Mesenchymal stem cell (in vitro differentiated cells and primary cell): ENCODE data around the gene CSTPP1.

ENCODE experiments used
- DNase-seq: peaks from one replicate; pipeline ENCODE4 v3.0.0-alpha.2; 2013
- H2AFZ ChIP-seq: one replicate; pipeline ENCODE4 v1.6.1; 2013; ENCODE audit warnings: low read depth, mild to moderate bottlenecking, control low read depth, inconsistent platforms, low read length, moderate library complexity
- H2AK5ac ChIP-seq: 2 replicates; pipeline ENCODE4 v1.6.1; 2013; ENCODE audit warnings: low read length, moderate library complexity, mild to moderate bottlenecking, inconsistent platforms; ENCODE audit not compliant: severe bottlenecking
- H2BK120ac ChIP-seq: one replicate; pipeline ENCODE4 v1.6.1; 2013; ENCODE audit warnings: low read depth, mild to moderate bottlenecking, inconsistent platforms, low read length, moderate library complexity
- H2BK12ac ChIP-seq, 2 experiments: one replicate each; pipeline ENCODE4 v1.6.1; 2013; ENCODE audit warnings: inconsistent platforms in 2 of 2, low read length in 2 of 2, mild to moderate bottlenecking in 2 of 2, moderate library complexity in 2 of 2, control low read depth in 1 of 2
- H2BK15ac ChIP-seq: one replicate; pipeline ENCODE4 v1.6.1; 2013; ENCODE audit warnings: mild to moderate bottlenecking, low read depth, inconsistent platforms; ENCODE audit not compliant: poor library complexity, severe bottlenecking
- H2BK5ac ChIP-seq: 2 replicates; pipeline ENCODE4 v1.6.1; 2013; ENCODE audit warnings: low read depth, mild to moderate bottlenecking, low read length, control low read depth, inconsistent platforms; ENCODE audit not compliant: poor library complexity, severe bottlenecking
- H3K14ac ChIP-seq, 2 experiments: one replicate each; pipeline ENCODE4 v1.6.1; 2013; ENCODE audit warnings: inconsistent platforms in 2 of 2, low read length in 2 of 2, control low read depth in 1 of 2, mild to moderate bottlenecking in 1 of 2, moderate library complexity in 1 of 2
- H3K18ac ChIP-seq, 2 experiments: one replicate each; pipeline ENCODE4 v1.6.1; 2013; ENCODE audit warnings: inconsistent platforms in 2 of 2, low read length in 2 of 2, control low read depth in 1 of 2, low read depth in 1 of 2, mild to moderate bottlenecking in 1 of 2
- H3K23ac ChIP-seq, 2 experiments: one replicate each; pipeline ENCODE4 v1.6.1; 2013; ENCODE audit warnings: inconsistent platforms in 2 of 2, low read length in 2 of 2, mild to moderate bottlenecking in 2 of 2, moderate library complexity in 2 of 2, control low read depth in 1 of 2
- H3K27ac ChIP-seq: 2 replicates; pipeline ENCODE4 v1.5.1; 2013; ENCODE audit warnings: mild to moderate bottlenecking, moderate library complexity, low read length, control low read depth, inconsistent platforms; ENCODE audit not compliant: poor library complexity, severe bottlenecking
- H3K27me3 ChIP-seq, 2 experiments: 2 replicates each; pipeline versions ENCODE4 v1.6.1 to v1.7.0; 2013; ENCODE audit warnings: low read length in 2 of 2, mild to moderate bottlenecking in 2 of 2, moderate library complexity in 2 of 2, control low read depth in 1 of 2, inconsistent platforms in 1 of 2; ENCODE audit not compliant: control insufficient read depth in 1 of 2, insufficient read depth in 1 of 2
- H3K36me3 ChIP-seq, 2 experiments: 2 replicates each; pipeline versions ENCODE4 v1.6.1 to v1.7.0; 2013; ENCODE audit warnings: low read length in 2 of 2, control low read depth in 1 of 2, inconsistent platforms in 1 of 2, low read depth in 1 of 2, mild to moderate bottlenecking in 1 of 2; ENCODE audit not compliant: insufficient read depth in 2 of 2, control insufficient read depth in 1 of 2
- H3K4ac ChIP-seq, 2 experiments: one replicate each; pipeline ENCODE4 v1.6.1; 2013; ENCODE audit warnings: inconsistent platforms in 2 of 2, low read length in 2 of 2, mild to moderate bottlenecking in 2 of 2, moderate library complexity in 2 of 2, control low read depth in 1 of 2, low read depth in 1 of 2
- H3K4me1 ChIP-seq: 2 replicates; pipeline ENCODE4 v1.6.1; 2013; ENCODE audit warnings: low read depth, low read length, control low read depth; ENCODE audit not compliant: control insufficient read depth, insufficient read depth
- H3K4me2 ChIP-seq: 2 replicates; pipeline ENCODE4 v1.6.1; 2013; ENCODE audit warnings: low read length, mild to moderate bottlenecking, inconsistent platforms; ENCODE audit not compliant: poor library complexity, severe bottlenecking
- H3K4me3 ChIP-seq, 2 experiments: 2 replicates each; pipeline versions ENCODE4 v1.5.1 to v1.7.0; 2013; ENCODE audit warnings: low read length in 2 of 2, mild to moderate bottlenecking in 2 of 2, control low read depth in 1 of 2, low read depth in 1 of 2; ENCODE audit not compliant: insufficient read depth in 1 of 2
- H3K79me1 ChIP-seq: replicated peaks from 2 replicates; pipeline ENCODE4 v1.6.1; 2013; ENCODE audit warnings: mild to moderate bottlenecking, control low read depth, low read length, inconsistent platforms; ENCODE audit not compliant: poor library complexity, severe bottlenecking
- H3K9ac ChIP-seq: 2 replicates; pipeline ENCODE4 v1.7.0; 2013; ENCODE audit warnings: mild to moderate bottlenecking, low read length, moderate library complexity
- H3K9me3 ChIP-seq: 2 replicates; pipeline ENCODE4 v1.7.0; 2013; ENCODE audit warnings: mild to moderate bottlenecking, low read length; ENCODE audit not compliant: control insufficient read depth
- H4K8ac ChIP-seq: one replicate; pipeline ENCODE4 v1.6.1; 2013; ENCODE audit warnings: inconsistent platforms, mild to moderate bottlenecking, low read length, moderate library complexity
- H4K91ac ChIP-seq: one replicate; pipeline ENCODE4 v1.6.1; 2013; ENCODE audit warnings: mild to moderate bottlenecking, low read length, inconsistent platforms
- WGBS: methylation state at CpG from one replicate; pipeline ENCODE4 v1.1.7; 2013; ENCODE audit warnings: mixed read lengths; 5-methylcytosine and 5-hydroxymethylcytosine counted together

CSTPP1 gene

GRCh38 chr11:47156333-47156732 lies 219.8 kb downstream of the CSTPP1 start:
- no peak for DNase-seq
- 84% methylated on average over 6 of the region's 6 CpGs for WGBS
- Histone ChIP-seq H4K8ac (no peak overlapping the region), H3K14ac (no peak overlapping the region), H2AK5ac (no peak overlapping the region), H3K79me1 (peaks cover 4% of the 10 kb centered on the region), H3K9me3 (no peaks in the 10 kb centered on the region), H2BK12ac (peak overlapping the region; percentile 7 to 22), H3K36me3 (peaks cover 27 to 32% of the 10 kb centered on the region in 2 experiments), H2BK15ac (no peak overlapping the region), H3K4me1 (peaks cover 18% of the 10 kb centered on the region), H3K23ac (no peak overlapping the region), H3K4ac (no peak overlapping the region), H2BK120ac (no peak overlapping the region), H3K4me3 (no peak overlapping the region), H3K27ac (no peak overlapping the region), H4K91ac (no peak overlapping the region), H3K27me3 (no peaks in the 10 kb centered on the region), H3K9ac (no peak overlapping the region), H2BK5ac (no peak overlapping the region), H3K4me2 (no peak overlapping the region), H2AFZ (no peak overlapping the region), H3K18ac (no peak overlapping the region)

- H4K8ac ChIP-seq = peak overlapping the region; percentile 39
- no peak overlapping the region for H3K4me2 ChIP-seq
Observed at GRCh38 chr11:47156951-47157350, 220.4 kb downstream of the CSTPP1 start.

GRCh38 chr11:47157805-47158204 lies 221.2 kb downstream of the CSTPP1 start:
- H3K4me1 ChIP-seq = peaks cover 21% of the 10 kb centered on the region
- H3K14ac ChIP-seq = no peak overlapping the region
- WGBS = 91% methylated on average over 8 of the region's 8 CpGs
- H2BK15ac ChIP-seq = no peak overlapping the region
- no peak for DNase-seq
- H2AK5ac ChIP-seq = no peak overlapping the region
- no peak overlapping the region for H4K91ac ChIP-seq
- H3K4me3 ChIP-seq = no peak overlapping the region
- no peak overlapping the region for H3K27ac ChIP-seq
- peaks cover 38 to 41% of the 10 kb centered on the region in 2 experiments for H3K36me3 ChIP-seq
- H3K4me2 ChIP-seq = no peak overlapping the region
- no peak overlapping the region for H3K23ac ChIP-seq
- H2BK5ac ChIP-seq = no peak overlapping the region
- no peak overlapping the region for H2AFZ ChIP-seq
- no peaks in the 10 kb centered on the region for H3K9me3 ChIP-seq
- no peak overlapping the region for H3K18ac ChIP-seq
- H3K9ac ChIP-seq = no peak overlapping the region
- H3K79me1 ChIP-seq = peaks cover 7% of the 10 kb centered on the region
- H4K8ac ChIP-seq = no peak overlapping the region
- H2BK12ac ChIP-seq = no peak overlapping the region
- no peaks in the 10 kb centered on the region for H3K27me3 ChIP-seq
- no peak overlapping the region for H2BK120ac ChIP-seq
- no peak overlapping the region for H3K4ac ChIP-seq

More at GRCh38 chr11:47156951-47157350, 220.4 kb downstream of the CSTPP1 start:
- H2BK120ac ChIP-seq = no peak overlapping the region
- H3K27me3 ChIP-seq = no peaks in the 10 kb centered on the region
- H2AK5ac ChIP-seq = no peak overlapping the region
- H2BK12ac ChIP-seq = no peak overlapping the region
- H3K4ac ChIP-seq = no peak overlapping the region
- 96% methylated on average over 20 of the region's 20 CpGs for WGBS
- peaks cover 32 to 33% of the 10 kb centered on the region in 2 experiments for H3K36me3 ChIP-seq
- no peak overlapping the region for H3K23ac ChIP-seq
- H3K27ac ChIP-seq = no peak overlapping the region
- H3K4me1 ChIP-seq = peaks cover 18% of the 10 kb centered on the region
- H2BK15ac ChIP-seq = no peak overlapping the region
- no peak overlapping the region for H3K4me3 ChIP-seq
- no peak overlapping the region for H3K9ac ChIP-seq
- H3K14ac ChIP-seq = no peak overlapping the region
- H2BK5ac ChIP-seq = no peak overlapping the region
- no peak overlapping the region for H2AFZ ChIP-seq
- H3K9me3 ChIP-seq = no peaks in the 10 kb centered on the region
- H3K18ac ChIP-seq = no peak overlapping the region
- DNase-seq = no peak
- no peak overlapping the region for H4K91ac ChIP-seq
- H3K79me1 ChIP-seq = peaks cover 6% of the 10 kb centered on the region

GRCh38 chr11:47158242-47158641 lies 221.7 kb downstream of the CSTPP1 start:
- H3K27ac ChIP-seq = no peak overlapping the region
- H3K18ac ChIP-seq = no peak overlapping the region
- no peak for DNase-seq
- no peaks in the 10 kb centered on the region for H3K9me3 ChIP-seq
- H3K4me2 ChIP-seq = no peak overlapping the region
- no peak overlapping the region for H3K4ac ChIP-seq
- no peak overlapping the region for H2BK15ac ChIP-seq
- H2BK5ac ChIP-seq = no peak overlapping the region
- H3K36me3 ChIP-seq = peaks cover 41 to 43% of the 10 kb centered on the region in 2 experiments
- H2BK12ac ChIP-seq = no peak overlapping the region
- no peaks in the 10 kb centered on the region for H3K27me3 ChIP-seq
- H2AK5ac ChIP-seq = no peak overlapping the region
- no peak overlapping the region for H3K4me3 ChIP-seq
- H2BK120ac ChIP-seq = no peak overlapping the region
- no peak overlapping the region for H2AFZ ChIP-seq
- no peak overlapping the region for H3K14ac ChIP-seq
- 100% methylated on average over 5 of the region's 5 CpGs for WGBS
- no peak overlapping the region for H3K23ac ChIP-seq
- peaks cover 8% of the 10 kb centered on the region for H3K79me1 ChIP-seq
- no peak overlapping the region for H4K91ac ChIP-seq
- no peak overlapping the region for H4K8ac ChIP-seq
- H3K4me1 ChIP-seq = peaks cover 19% of the 10 kb centered on the region
- no peak overlapping the region for H3K9ac ChIP-seq
